ENCODE data around the gene PLA2G6.

GRCh38 chr22:38077595-38077994 lies 104.0 kb downstream of the PLA2G6 start:
- TF ChIP-seq CTCF (IDR thresholded peaks at IDR 0.05) (no peak), POLR2A (IDR thresholded peaks at IDR 0.05) (no peak), POLR2AphosphoS5 (IDR thresholded peaks at IDR 0.05) (no peak)
